ENCODE measurements around the gene SLC22A23. TPM values are rescaled to one million over a fixed set of nuclear protein-coding genes. Genes with fewer than 3 reads are reported as not detected.

SLC22A23 gene
- total RNA-seq, 1 donor from 2014 or later = 13.7 TPM

DNA sequence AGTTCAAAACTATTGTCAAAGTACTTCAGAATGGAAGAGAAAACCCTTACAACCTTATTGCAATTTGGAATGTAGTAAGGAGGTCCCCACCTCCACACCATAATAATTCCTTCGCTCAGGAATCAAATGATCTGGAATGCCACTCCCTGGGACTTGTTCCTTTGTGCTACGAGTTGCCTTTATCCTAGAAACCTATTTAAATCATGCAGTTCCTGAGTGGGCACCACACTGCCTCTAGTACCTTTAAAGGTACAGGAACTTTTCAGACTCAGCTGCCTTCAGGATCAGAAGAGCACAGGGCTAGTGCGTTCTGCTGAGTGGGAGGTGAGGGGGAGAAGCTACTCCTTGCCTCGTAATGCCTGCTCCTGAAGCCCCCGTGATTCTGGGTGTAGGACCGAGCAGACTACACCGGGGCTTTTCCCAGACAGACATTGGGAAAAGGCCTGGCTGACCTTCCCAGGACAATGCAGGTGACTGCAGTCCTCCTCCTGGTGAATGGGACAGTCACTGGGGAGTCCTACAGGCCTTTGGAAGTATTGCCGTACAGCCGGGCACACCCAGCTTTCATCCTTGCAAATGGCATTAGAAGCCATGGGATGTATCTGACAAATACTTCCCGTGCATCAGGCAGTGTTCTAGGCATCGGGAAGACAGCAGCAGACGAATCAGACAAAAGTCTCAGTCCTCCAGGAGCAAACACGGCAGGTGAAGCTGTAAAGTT lies 217.6 kb downstream of the SLC22A23 start:
- no peak for DNase-seq

DNA sequence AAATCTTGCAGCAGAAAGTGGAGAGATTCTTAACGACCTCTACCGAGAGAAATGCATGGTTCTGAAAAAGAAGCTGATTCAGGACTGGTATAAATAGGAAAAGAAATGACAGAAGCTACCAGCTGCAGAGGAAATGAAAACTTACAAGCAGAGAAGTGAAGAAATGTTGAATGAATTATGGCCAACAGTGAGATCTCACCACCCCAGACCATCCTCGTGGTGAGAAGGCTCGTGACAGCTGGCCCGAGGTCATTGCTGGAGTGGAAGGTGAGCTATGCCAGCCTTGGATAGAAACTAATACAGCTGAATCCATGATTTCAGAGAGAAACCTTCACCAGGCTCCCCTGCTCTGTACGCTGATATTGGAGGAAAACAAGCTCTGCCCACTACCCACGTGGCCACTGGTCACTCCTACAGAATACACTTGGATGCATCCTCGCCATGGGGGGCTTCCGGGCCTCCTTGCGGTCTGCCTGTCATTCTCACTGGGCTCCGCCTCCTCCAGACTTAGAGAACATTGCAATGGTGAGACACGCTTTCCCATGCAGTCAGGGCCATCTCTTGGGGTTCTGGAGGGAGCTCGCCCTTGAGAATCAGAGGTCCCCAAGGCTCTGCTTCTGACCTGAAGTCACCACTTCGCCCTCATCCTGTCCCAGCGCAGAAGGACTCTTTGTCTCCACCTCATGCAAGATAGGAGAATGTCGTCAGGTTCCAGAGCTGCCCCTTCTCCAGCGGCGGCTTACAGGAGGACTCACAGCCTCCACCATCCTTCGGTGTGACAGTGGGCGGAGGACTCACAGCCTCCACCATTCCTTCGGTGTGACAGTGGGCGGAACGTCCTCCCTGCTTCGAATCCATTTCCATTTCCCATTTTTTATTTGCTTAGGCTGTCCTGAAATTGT lies 218.8 kb downstream of the SLC22A23 start:
- DNase-seq = peak; percentile 57

DNA sequence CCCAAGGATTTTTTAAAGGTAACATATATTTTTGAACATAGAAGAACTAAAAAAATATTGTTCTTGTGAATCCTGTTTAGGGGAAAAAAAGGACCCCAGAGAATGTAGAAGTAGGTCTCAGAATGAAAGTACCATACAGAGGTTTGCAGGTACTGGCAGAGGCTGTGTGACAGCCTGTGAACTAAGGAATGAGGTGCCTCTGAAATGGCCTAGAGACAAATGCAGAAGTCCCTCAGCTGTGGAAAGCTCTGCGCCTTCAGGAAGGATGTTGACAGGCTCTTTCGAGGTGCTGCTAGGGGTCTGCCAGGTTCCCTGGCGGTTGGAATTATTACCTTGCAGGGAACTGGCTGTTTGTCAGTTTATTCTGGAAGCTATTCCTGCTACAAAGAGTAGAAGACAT lies 220.8 kb downstream of the SLC22A23 start:
- DNase-seq = no peak

DNA sequence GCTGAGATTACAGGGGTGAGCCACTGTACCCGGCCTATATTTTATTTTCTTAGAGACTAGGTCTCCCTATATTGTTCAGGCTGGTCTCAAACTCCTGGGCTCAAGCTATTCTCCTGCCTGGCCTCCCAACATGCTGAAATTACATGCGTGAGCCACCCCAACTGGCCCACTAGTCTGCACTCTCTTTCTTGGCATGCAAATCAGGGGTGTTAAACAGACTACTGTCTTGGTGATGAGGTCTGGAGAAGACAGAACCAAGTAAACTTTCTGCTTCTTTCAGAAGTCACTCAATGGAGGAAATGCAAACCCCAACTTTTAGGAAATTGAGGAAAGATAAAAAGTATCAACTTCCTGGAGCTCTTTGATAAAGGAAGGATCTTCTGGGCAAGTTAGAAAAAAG lies 221.4 kb downstream of the SLC22A23 start:
- no peak for DNase-seq

DNA sequence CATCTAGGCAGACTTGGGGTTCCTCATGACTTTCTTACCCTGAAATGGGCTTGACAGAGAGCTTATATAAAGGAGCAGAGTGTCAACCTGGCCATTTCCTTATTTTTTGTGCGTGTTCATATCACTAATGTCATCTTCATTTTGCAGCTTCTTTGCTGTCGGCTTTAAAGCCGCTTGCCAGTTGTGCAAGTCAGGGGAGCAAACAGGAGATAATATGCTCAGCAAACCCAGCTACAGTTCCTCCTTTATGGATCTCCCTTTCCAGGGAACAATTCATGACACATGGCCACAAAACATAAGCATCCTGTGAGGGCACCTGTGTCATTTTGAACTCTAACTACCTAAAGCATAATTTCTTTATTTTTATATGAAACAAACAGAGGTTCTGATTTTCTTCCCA lies 222.9 kb downstream of the SLC22A23 start:
- DNase-seq = no peak

DNA sequence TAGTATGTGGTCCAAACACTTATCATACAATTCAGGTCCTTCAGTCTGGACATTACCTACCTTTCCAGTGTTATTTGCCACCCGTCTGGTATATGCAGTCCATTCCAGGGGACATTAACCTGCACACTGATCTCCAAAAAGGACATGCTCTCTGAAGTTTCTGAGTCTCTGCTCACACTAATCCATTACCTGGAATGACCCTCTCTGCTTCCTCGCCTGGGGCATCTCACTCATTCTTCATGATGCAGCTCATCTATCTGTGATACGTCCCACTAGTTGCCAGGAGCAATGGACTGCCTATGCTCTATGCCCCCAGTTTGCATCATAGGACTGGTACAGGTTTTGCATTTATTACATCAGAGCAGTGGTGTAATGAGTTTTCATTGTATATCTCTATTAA lies 223.5 kb downstream of the SLC22A23 start:
- no peak for DNase-seq

DNA sequence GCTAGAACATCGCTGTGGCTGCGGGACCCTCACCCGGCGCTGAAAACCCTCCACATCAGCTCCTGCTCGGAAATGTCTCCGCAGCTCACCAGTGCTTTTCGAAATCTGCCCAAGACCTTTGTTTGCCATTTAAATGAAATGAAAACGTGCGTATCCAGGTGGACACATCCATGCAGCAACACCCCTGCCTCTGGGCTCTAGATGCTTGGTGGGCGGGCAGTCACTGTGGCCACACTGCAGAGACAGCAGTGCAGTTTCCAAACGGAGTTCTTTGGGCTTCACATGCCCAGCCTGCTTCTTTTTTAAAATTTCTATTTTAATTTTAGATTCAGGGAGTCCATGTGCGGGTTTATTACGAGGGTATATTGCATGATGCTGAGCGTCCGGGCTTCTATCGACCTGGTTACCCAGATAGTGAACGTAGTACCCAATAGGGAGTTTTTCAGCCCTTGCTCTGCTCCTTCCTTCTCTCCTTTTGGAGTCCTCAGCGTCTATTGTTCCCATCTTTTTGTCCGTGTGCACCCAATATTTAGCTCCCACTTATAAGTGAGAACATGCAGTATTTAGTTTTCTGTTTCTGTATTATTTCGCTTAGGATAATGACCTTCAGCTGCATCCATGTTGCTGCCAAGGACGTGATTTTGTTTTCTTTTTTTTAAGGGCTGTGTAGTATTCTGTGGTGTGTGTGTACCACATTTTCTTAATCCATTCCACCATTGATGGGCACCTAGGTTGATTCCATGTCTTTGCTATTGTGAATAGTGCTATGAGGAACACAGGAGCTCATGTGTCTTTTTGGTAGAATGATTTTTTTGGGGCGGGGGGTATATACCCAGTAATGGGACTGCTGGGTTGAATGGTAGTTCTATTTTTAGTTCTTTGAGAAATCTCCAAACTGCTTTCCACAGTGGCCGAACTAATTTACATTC lies 224.6 kb downstream of the SLC22A23 start:
- peak; percentile 32 for DNase-seq

DNA sequence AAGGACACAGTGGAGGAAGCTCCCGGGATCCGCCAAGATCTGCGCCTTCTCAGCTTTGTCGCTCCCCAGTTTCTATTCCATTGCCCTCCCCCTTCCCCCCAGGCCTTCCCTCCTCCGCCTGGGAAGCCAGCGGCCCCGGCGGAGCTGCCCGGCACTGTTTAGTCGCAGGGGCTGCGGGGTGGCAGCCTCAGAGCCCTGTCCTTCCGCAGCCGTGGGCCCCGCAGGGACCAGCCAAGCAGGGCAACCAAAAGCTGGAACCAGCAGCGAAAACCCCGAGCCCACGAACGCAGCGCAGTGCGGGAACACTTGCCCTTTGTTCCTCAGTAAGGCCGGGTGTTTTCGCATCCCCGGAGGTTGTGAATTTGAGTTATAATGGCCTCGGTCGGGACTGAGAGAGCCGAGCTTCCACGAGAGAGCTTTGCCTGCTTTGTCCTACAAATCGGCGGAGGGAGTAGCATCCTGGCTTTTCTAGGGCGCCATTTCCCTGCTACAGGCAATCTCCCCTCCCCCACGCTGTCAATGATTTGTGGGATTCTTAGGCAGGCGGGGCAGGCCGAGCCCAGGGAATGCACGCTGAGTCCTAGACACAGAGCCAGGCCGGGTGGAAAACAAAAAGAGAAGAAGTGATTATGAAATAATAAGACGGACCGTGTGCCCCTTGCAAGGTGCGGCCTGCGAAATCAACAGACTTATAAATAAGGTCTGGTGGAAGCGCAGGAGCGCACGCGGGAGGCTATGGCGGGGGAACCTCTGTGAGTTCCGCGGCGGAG lies 225.4 kb downstream of the SLC22A23 start:
- DNase-seq = peak; percentile 89

DNA sequence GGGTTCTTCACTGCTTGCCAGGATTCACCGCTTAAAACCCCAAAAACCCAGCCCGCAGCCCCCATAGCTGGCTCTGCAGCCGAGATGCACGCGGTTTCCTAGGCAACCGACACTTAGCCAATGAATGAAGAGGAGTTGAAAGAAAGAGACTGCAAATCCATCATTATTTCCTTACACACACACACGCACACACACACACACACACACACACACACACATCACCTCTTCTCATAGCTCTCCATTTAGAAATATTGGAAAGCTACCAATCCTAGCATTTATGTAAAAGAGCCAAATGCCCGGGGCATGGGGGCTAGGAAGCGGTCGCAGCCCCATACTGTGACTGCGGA lies 226.0 kb downstream of the SLC22A23 start:
- DNase-seq = peak; percentile 82

DNA sequence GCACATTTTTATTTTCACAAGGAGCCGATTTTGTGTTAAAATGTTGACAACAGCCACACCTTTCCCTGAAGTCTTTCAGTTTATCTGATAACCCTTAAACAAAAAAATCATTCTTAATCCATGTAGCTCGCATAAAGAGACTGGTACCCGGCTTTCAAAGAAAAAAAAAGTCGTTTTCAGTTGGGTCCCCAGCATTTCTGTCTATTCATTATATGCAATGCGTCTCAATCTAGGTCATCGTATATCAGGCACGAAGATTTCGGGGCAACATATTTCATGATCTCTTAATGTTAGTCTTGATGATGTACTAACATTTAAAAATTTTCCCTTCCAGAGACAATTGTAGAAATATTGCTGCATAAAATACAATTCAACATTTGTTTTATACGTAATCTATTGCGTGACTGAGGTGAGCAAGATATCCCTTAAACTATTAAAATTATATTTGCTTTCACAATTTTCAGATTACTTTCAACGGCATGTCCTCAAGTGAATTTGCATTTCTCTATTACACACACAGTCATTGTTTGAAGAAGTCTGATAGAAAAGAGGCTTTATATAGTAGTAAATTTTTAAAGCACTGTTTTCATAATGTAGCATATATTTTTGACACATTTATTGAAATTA lies 226.5 kb downstream of the SLC22A23 start:
- no peak for DNase-seq

DNA sequence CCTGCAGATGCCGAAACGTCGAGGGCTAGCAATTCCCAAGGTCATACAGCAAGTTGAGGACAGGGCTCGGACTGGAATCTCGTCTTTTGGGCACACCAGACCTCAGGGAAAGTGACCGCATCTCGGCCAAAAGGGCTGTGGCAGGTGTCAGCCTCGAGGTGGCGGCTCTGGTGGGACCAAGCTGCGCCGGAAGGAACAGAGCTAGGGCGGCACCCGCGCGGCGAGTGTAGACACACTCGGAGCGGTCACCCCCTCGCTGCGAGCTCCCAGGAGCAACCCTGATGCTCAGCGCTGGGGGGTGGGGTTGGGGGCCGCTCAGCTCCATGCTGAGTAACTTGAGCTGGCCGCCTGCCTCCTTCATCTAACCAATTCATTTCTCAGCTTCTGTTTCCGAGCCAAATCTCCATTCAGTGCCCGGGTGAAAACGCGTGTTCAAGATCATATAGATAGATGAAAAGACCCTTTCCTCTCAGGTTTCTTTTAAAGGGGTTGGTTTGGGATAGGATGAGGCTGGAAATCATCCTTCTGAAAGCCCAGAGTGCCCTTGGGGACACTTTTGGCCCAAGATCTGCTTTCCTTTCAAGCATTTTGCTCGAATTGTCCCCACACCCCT lies 227.2 kb downstream of the SLC22A23 start:
- peak; percentile 50 for DNase-seq

DNA sequence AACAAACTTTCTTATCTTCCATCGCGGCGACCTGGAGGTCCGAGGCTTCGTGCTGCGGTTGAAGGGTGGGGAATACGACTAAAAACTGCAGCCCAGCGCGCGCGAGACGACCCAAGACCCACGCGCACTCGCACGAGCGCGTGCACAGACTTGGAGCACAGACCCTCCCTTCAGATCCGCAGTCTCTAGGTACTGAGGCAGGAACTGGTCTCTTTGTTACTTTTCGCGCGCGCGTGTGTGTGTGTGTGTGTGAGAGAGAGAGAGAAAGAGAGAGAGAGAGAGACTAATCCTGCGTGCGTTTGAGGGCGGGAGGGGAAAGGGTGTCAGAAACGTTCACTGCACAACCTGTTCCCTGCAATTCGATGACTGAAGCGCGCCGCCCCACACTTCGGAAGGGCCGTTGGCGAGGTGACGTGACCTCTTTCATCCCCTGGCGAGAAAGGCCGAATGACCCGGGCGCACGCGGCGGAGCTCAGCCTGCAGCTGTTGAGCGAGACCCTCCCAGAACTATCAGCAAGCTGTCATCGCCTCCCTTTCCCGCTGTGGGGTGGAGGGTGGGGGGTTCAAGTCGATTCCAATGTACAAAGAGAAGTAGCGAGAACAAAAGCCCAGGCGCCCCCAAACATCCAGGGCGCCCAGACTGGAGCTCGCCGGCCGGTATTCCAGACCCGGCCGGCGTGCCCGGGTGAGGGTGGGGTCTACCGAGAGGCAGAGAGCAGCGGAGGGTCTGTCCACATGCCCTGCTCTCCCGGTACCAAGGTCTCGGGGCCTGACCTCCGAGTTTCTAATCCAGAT lies 227.9 kb downstream of the SLC22A23 start:
- peak; percentile 68 for DNase-seq

DNA sequence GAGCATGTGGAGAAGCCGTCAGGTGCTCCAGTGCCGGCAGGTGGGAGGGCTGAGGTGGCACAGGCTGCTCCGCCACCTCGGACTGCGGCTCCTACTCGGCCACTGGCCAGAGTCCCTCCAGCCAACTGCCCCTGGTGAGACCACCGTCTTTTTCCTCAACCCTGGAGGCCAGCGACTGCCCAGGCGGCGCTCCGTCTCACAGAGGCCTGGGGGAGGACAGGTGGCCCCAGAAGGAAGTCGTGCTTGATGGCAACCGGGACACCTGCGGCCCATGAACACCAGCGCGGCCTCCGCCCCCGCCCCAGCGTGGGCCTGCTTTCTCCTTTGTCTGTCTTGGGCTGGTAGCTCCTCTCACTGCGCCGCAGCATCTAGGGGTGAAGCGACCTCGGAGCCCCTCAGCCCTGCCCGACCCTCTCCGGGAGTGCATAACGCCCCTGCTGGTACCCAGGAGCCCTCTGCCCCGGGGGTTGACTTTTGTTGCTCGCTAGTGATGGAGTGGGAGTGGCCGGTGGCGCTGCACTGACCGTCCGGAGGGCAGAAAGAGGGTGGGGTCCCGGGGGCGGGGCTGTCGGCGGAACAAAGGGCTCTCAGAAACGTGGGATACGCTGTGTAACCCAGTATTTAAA lies 228.7 kb downstream of the SLC22A23 start:
- peak; percentile 48 for DNase-seq

DNA sequence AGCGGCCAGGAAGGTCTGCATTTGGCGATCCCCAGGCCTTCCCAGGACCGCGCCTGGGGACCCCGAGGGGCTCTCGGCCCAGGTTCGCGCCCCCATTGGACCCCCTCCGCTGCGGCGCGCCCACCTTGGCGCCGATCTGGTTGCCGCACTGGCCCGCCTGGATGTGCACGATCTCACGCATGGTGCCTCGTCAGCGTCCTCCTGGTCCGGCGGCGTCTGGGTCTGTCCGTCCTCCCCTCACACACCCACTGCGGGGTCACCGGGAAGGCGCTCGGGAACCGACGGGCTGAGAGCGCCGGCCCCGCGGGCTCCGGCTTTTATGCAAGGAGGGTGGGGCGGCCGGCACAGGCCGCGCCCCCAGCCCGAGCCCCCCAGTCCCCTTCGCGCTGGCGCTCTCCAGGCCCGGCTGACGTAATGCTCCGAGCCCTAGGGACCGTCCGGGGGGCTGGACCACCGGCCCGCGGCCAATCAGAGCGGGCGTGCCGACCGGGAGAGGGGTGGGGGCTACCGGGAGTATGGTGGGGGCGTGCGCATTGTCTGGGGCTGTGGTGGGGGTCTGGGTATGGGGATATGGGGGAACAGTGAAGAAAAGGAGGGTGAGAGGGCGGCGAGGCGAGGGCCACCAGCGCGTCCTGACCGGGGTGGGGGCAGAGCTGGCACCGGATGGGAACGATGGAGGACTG lies 229.3 kb downstream of the SLC22A23 start, which contains the start of gene TUBB2B:
TUBB2B (minus strand) TSS at position 291 of the 683 bp plus-strand sequence; CDS start at position 181, 110 bp downstream.
- peak; percentile 93 for DNase-seq

DNA sequence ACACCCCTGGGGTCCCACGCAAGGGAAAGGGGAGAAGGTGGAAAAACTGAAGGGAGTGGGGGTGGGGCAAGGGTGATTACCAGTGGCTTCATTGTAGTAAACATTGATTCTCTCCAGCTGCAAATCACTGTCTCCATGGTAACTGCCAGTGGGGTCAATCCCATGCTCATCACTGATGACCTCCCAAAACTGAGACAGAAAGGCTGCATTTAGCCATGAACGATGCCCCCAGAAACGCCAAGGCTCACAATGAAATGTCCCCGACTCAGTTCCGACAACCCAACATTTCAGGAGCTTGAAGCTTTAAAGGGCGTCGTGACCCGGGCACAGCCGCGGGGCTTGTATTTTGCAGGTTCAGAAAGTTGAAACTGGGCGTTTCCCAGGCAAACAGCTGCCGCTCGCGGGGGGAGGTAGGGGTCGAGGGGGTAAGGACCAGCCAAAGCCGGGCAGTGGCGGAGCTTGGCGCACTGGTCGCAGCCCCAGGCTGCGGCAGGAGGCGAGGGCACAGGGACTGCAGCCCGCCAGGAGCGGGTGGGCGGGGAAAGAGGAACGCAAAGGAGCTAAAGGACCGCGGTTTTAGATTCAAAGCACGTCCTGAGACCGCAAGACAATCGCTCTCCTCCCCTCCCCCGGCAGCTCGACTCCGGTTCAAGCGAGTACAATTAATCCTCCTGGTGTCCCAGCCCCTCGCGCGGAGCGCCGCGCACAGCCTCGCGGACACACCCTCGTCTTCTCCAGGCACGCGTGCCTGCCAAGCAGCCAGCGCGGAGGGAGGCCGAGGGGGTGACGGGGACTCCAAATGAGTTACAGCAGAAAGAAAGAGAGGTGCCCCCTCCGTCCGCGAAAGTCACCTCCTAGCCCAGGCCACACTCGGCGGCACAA lies 230.1 kb downstream of the SLC22A23 start:
- DNase-seq = peak; percentile 78

DNA sequence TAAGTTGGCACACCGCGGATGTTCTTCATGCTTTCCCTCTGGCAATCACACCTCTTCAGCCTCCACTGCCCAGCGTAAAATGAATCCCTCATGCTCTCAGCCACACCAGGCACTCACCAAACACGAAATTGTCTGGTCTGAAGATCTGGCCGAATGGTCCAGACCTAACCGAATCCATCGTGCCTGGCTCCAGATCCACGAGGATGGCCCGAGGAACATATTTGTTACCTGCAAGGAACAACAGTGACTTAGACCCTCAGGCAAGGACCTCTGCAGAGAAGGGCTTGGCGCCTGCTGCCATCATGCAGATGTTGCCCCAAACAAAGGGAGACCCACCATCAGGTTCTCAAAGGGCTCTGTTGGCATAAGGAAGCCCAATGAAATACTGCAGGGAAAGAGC lies 230.8 kb downstream of the SLC22A23 start:
- no peak for DNase-seq

DNA sequence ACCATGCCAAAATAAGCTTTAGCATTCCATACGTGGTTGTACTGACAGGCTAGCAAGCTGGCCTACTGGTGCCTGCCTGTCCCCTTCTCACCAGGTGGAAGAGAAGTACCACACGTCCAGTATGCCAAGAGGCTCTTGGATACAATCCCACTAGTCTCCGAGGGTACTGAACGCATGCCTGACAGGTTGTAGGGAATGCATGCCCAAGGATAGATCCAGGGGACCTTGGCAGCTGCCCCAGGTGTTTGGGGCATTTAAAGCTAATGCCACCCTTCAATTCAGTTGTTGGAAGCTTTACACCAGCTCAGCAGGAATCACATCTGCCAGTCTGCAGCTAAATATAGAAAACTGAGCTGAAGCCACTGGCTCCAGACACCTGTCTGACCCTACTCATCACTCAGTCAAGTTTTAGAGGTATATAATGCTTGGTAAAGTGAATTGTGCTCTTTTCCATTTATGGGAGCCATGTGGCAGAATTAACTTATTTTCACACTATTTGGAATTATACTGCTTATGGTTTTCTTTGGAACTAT lies 234.3 kb downstream of the SLC22A23 start:
- DNase-seq = peak; percentile 22
